ENCODE measurements around the gene ALAD. TPM values are rescaled to one million over a fixed set of nuclear protein-coding genes. Genes with fewer than 3 reads are reported as not detected.

The ALAD gene
- polyA plus RNA-seq, 1 donor from 2014 or later, result 42.9 TPM

DNA sequence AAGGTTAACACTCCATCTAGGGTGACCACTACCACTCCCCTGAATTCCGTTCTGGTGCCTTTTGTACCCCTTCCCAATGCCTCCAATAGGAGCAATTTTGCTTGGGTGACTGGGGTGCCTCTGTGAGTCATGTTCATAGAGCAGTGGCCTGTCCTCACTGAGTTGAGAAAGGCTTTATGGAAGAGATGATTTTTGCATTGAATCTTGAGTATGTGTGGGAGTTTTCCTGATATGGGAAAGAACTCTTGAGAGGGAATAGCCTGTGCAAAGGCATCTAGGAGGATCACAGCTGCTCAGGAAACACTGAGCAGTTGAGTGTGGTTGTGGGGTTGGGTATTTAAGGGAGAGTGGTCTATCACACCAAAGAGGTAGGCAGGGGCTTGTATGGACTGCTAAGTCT lies 25.6 kb upstream of the ALAD start:
- Histone ChIP-seq H3K79me2 (replicated peaks; ENCODE audit: insufficient read depth, low read length) (no peaks in the 10 kb centered on the region), H3K9me3 (ENCODE audit: low read length) (no peaks in the 10 kb centered on the region), H3F3A (ENCODE audit: insufficient read depth, low read length, poor library complexity, severe bottlenecking) (no peaks in the 10 kb centered on the region), H3K4me3 (ENCODE audit: low read length) (no peak overlapping the region), H2AFZ (ENCODE audit: low read depth, low read length) (no peak overlapping the region), H3K27ac (ENCODE audit: low read length) (no peak overlapping the region), H3K36me3 (ENCODE audit: insufficient read depth, low read length) (no peaks in the 10 kb centered on the region), H3K9ac (ENCODE audit: low read length) (no peak overlapping the region), H3K27me3 (ENCODE audit: insufficient read depth, low read depth, low read length) (no peaks in the 10 kb centered on the region), H3K4me2 (ENCODE audit: low read length) (no peak overlapping the region), H4K20me1 (ENCODE audit: insufficient read depth) (no peaks in the 10 kb centered on the region), H3K9me2 (ENCODE audit: insufficient read depth, low read length) (no peaks in the 10 kb centered on the region)
- no peak for TF ChIP-seq EZH2 (IDR thresholded peaks at IDR 0.05; ENCODE audit: borderline replicate concordance, insufficient read depth, low read length, poor library complexity, severe bottlenecking)
- TF ChIP-seq EP300 (conservative IDR thresholded peaks at IDR 0.05; ENCODE audit: poor library complexity, severe bottlenecking), result no peak
- no peak for TF ChIP-seq SMC3 (conservative IDR thresholded peaks at IDR 0.05; ENCODE audit: poor library complexity)
- TF ChIP-seq TAF1 (IDR thresholded peaks at IDR 0.05; ENCODE audit: low read depth), result no peak
- no peak for TF ChIP-seq POLR2AphosphoS5 (IDR thresholded peaks at IDR 0.05)
- TF ChIP-seq MXI1 (conservative IDR thresholded peaks at IDR 0.05; ENCODE audit: poor library complexity, severe bottlenecking), result no peak
- TF ChIP-seq, protein P1, sequence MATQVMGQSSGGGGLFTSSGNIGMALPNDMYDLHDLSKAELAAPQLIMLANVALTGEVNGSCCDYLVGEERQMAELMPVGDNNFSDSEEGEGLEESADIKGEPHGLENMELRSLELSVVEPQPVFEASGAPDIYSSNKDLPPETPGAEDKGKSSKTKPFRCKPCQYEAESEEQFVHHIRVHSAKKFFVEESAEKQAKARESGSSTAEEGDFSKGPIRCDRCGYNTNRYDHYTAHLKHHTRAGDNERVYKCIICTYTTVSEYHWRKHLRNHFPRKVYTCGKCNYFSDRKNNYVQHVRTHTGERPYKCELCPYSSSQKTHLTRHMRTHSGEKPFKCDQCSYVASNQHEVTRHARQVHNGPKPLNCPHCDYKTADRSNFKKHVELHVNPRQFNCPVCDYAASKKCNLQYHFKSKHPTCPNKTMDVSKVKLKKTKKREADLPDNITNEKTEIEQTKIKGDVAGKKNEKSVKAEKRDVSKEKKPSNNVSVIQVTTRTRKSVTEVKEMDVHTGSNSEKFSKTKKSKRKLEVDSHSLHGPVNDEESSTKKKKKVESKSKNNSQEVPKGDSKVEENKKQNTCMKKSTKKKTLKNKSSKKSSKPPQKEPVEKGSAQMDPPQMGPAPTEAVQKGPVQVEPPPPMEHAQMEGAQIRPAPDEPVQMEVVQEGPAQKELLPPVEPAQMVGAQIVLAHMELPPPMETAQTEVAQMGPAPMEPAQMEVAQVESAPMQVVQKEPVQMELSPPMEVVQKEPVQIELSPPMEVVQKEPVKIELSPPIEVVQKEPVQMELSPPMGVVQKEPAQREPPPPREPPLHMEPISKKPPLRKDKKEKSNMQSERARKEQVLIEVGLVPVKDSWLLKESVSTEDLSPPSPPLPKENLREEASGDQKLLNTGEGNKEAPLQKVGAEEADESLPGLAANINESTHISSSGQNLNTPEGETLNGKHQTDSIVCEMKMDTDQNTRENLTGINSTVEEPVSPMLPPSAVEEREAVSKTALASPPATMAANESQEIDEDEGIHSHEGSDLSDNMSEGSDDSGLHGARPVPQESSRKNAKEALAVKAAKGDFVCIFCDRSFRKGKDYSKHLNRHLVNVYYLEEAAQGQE (IDR thresholded peaks at IDR 0.05; ENCODE audit: borderline replicate concordance), result no peak
- TF ChIP-seq, protein P2, sequence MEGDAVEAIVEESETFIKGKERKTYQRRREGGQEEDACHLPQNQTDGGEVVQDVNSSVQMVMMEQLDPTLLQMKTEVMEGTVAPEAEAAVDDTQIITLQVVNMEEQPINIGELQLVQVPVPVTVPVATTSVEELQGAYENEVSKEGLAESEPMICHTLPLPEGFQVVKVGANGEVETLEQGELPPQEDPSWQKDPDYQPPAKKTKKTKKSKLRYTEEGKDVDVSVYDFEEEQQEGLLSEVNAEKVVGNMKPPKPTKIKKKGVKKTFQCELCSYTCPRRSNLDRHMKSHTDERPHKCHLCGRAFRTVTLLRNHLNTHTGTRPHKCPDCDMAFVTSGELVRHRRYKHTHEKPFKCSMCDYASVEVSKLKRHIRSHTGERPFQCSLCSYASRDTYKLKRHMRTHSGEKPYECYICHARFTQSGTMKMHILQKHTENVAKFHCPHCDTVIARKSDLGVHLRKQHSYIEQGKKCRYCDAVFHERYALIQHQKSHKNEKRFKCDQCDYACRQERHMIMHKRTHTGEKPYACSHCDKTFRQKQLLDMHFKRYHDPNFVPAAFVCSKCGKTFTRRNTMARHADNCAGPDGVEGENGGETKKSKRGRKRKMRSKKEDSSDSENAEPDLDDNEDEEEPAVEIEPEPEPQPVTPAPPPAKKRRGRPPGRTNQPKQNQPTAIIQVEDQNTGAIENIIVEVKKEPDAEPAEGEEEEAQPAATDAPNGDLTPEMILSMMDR (IDR thresholded peaks at IDR 0.05; ENCODE audit: poor library complexity, severe bottlenecking), result no peak
- no peak for TF ChIP-seq RAD21 (conservative IDR thresholded peaks at IDR 0.05)

DNA sequence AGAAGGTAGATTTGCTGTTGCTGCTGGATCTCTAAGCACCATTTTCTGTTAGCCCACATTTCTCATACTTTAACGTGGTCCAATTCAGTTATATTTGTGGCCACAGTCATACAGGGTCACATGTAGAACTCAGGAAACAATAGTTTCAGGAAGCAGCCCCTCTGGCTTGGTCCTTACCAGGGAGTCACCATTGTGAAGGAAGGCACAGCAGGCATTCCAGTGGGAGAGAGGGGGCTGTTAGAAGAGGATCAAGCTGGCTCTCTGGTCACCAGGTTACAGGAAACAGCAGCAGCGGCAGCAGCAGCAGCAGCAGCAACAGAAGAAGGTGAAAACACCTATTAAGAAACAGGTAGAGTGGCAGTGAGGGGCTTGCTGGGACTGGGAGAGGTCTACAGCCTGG lies 24.0 kb upstream of the ALAD start:
- no peaks in the 10 kb centered on the region for H3K9me3 ChIP-seq (ENCODE audit: low read length)
- no peaks in the 10 kb centered on the region for H3K36me3 ChIP-seq (ENCODE audit: insufficient read depth, low read length)
- H2AFZ ChIP-seq (ENCODE audit: low read depth, low read length), result no peak overlapping the region
- H3K4me2 ChIP-seq (ENCODE audit: low read length), result no peak overlapping the region
- TF ChIP-seq, protein P1 (IDR thresholded peaks at IDR 0.05; ENCODE audit: borderline replicate concordance), result no peak
- TF ChIP-seq EZH2 (IDR thresholded peaks at IDR 0.05; ENCODE audit: borderline replicate concordance, insufficient read depth, low read length, poor library complexity, severe bottlenecking), result no peak
- no peak for TF ChIP-seq POLR2AphosphoS5 (IDR thresholded peaks at IDR 0.05)
- no peak for TF ChIP-seq TAF1 (IDR thresholded peaks at IDR 0.05; ENCODE audit: low read depth)
- no peak for TF ChIP-seq RAD21 (conservative IDR thresholded peaks at IDR 0.05)
- TF ChIP-seq, protein P2 (IDR thresholded peaks at IDR 0.05; ENCODE audit: poor library complexity, severe bottlenecking), result no peak
- no peak for TF ChIP-seq MXI1 (conservative IDR thresholded peaks at IDR 0.05; ENCODE audit: poor library complexity, severe bottlenecking)
- no peak for TF ChIP-seq SMC3 (conservative IDR thresholded peaks at IDR 0.05; ENCODE audit: poor library complexity)
- no peak for TF ChIP-seq EP300 (conservative IDR thresholded peaks at IDR 0.05; ENCODE audit: poor library complexity, severe bottlenecking)
- no peaks in the 10 kb centered on the region for H3K9me2 ChIP-seq (ENCODE audit: insufficient read depth, low read length)
- no peaks in the 10 kb centered on the region for H4K20me1 ChIP-seq (ENCODE audit: insufficient read depth)
- no peak overlapping the region for H3K27ac ChIP-seq (ENCODE audit: low read length)
- no peaks in the 10 kb centered on the region for H3K79me2 ChIP-seq (replicated peaks; ENCODE audit: insufficient read depth, low read length)
- no peak overlapping the region for H3K4me3 ChIP-seq (ENCODE audit: low read length)
- no peaks in the 10 kb centered on the region for H3K27me3 ChIP-seq (ENCODE audit: insufficient read depth, low read depth, low read length)
- no peaks in the 10 kb centered on the region for H3F3A ChIP-seq (ENCODE audit: insufficient read depth, low read length, poor library complexity, severe bottlenecking)
- H3K9ac ChIP-seq (ENCODE audit: low read length), result no peak overlapping the region
